HG03196 (cell line): ENCODE results near the gene CHST3.
"Not testable (repeated sequence)": the region's sequence is repeated elsewhere in the genome, so short reads cannot be mapped to it uniquely, and the experiment has no call there.

Experiments used
- ATAC-seq: cut with Tn5 transposase; IDR thresholded peaks from one replicate; pipeline ENCODE4 v1.9.1; 2021; ENCODE audit not compliant: unreplicated experiment

CHST3 gene

GRCh38 chr10:71964098-71964742, at the start of gene CHST3:
Gene CHST3, plus strand, starts transcription at chr10:71964395. Its CDS starts 41,448 bp downstream, at chr10:72005843.
- ATAC-seq, result no peak

GRCh38 chr10:71916827-71917226, 47.4 kb upstream of the CHST3 start:
- ATAC-seq, result no peak

- no peak for ATAC-seq
These were observed 45.2 kb upstream of the CHST3 start for GRCh38 chr10:71918992-71919391.

GRCh38 chr10:71919956-71920539, 44.1 kb upstream of the CHST3 start:
- ATAC-seq, result not testable (repeated sequence)

- no peak for ATAC-seq
These were observed 43.5 kb upstream of the CHST3 start for GRCh38 chr10:71920540-71921323.

- no peak for ATAC-seq
These were observed 42.7 kb upstream of the CHST3 start for GRCh38 chr10:71921324-71922027.

GRCh38 chr10:71923138-71923692, 41.0 kb upstream of the CHST3 start:
- ATAC-seq, result no peak

- no peak for ATAC-seq
These were observed 39.4 kb upstream of the CHST3 start for GRCh38 chr10:71924771-71925170.

GRCh38 chr10:71927159-71927558, 37.0 kb upstream of the CHST3 start:
- no peak for ATAC-seq

GRCh38 chr10:71927776-71928592, 36.2 kb upstream of the CHST3 start:
- ATAC-seq, result no peak

GRCh38 chr10:71931295-71931694, 32.9 kb upstream of the CHST3 start:
- no peak for ATAC-seq

GRCh38 chr10:71933651-71934050, 30.5 kb upstream of the CHST3 start:
- no peak for ATAC-seq

- no peak for ATAC-seq
These were observed 26.0 kb upstream of the CHST3 start for GRCh38 chr10:71938211-71938610.

- ATAC-seq, result no peak
These were observed 24.9 kb upstream of the CHST3 start for GRCh38 chr10:71939304-71939703.

GRCh38 chr10:71939861-71940474, 24.2 kb upstream of the CHST3 start:
- no peak for ATAC-seq

- no peak for ATAC-seq
These were observed 23.4 kb upstream of the CHST3 start for GRCh38 chr10:71940752-71941151.

GRCh38 chr10:71941318-71941717, 22.9 kb upstream of the CHST3 start:
- ATAC-seq, result no peak

GRCh38 chr10:71945819-71946474, 18.2 kb upstream of the CHST3 start:
- no peak for ATAC-seq

- no peak for ATAC-seq
These were observed 17.5 kb upstream of the CHST3 start for GRCh38 chr10:71946700-71947099.
